ENCODE data around the gene EFCAB6.

EFCAB6 gene

DNA sequence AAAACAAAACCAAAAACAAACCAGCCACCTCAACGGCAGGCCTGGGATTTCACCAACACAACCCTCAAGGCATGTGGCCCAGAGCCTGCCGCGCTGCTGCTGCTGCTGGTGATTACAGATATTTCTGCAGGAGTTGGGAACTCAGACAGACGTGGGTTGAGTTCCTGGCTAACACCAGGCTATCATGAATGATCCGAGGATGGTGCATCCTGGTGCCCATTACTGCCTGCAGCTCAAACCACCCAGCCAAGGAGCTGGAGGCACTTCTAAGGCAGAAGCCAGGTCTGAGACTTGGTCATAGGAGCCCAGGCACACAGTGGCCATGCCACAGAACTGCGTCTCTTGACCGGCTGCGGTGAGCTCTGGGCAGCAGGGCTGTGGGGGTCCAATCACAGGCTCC, 248.5 kb downstream of the EFCAB6 start:
- no peak overlapping the region for H3K4me3 ChIP-seq (ENCODE audit: low read depth, low read length)
- TF ChIP-seq, protein P1, sequence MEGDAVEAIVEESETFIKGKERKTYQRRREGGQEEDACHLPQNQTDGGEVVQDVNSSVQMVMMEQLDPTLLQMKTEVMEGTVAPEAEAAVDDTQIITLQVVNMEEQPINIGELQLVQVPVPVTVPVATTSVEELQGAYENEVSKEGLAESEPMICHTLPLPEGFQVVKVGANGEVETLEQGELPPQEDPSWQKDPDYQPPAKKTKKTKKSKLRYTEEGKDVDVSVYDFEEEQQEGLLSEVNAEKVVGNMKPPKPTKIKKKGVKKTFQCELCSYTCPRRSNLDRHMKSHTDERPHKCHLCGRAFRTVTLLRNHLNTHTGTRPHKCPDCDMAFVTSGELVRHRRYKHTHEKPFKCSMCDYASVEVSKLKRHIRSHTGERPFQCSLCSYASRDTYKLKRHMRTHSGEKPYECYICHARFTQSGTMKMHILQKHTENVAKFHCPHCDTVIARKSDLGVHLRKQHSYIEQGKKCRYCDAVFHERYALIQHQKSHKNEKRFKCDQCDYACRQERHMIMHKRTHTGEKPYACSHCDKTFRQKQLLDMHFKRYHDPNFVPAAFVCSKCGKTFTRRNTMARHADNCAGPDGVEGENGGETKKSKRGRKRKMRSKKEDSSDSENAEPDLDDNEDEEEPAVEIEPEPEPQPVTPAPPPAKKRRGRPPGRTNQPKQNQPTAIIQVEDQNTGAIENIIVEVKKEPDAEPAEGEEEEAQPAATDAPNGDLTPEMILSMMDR (IDR thresholded peaks at IDR 0.05; ENCODE audit: low read depth, low read length), result no peak
- no peak for DNase-seq (ENCODE audit: low read depth, low spot score)
- in situ Hi-C loops (cut with HindIII; ENCODE audit: low sequenced_read_pairs), result no loop called here

DNA sequence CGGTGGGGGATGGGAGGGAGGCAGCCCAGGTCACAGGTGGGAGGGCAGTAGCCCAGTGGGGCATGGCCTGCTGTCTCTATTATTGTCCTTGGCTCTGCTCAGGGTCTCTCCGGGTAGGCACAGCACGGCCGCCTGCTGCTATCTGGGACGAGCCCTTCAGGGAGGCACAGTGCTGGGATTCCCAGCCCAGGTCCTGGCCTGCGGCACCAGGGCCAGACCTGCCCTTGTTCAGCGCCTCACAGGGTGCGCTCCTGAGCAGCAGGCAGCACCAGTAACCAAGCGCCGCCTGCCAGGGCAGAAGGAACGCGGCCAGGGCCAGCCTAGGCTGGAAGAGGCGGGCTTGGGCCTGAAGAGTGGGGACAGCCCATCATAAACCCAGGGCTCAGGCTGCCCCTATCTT, 249.3 kb downstream of the EFCAB6 start:
- no peak overlapping the region for H3K4me3 ChIP-seq (ENCODE audit: low read depth, low read length)
- in situ Hi-C loops (cut with HindIII; ENCODE audit: low sequenced_read_pairs), result no loop called here
- TF ChIP-seq, protein P1 (IDR thresholded peaks at IDR 0.05; ENCODE audit: low read depth, low read length), result no peak
- no peak for DNase-seq (ENCODE audit: low read depth, low spot score)

DNA sequence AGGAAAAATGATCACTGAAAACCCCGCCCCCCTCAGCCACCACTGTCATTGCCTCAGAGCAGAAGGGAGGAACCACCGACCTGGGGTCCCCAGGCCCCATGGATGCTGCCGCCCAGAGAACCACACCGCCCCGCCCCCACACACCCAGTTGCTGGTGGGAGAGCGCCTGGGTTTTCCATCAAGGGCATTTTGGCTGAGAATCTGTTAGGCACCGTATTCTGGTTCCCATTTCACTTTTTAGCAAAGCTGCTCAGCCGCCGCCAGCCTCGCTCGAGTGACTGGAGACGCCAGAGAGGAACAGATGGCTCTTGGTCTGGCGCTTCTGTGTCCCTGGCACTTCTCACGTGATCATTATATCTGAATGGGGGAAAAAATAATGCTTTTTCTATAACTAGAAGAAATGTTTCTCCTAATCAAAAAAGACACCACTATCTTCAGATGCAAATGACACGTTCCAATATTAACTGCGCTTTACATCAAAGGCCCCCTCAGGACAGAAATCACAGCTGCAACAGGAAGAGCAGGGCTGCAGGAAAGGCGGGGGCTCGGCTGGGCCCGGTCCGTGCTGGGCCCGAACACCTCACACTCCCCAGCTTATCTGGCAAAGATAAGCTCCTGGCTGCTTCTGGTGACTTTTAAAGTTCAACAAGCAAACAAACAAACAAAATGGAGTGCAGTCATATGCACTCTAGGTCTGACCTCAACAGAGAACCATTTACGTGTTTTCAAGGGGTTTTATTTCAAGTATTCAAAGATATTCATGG, 250.5 kb downstream of the EFCAB6 start:
- in situ Hi-C loops (cut with HindIII; ENCODE audit: low sequenced_read_pairs), result no loop called here
- DNase-seq (ENCODE audit: low read depth, low spot score), result no peak
- no peak overlapping the region for H3K4me3 ChIP-seq (ENCODE audit: low read depth, low read length)
- TF ChIP-seq, protein P1 (IDR thresholded peaks at IDR 0.05; ENCODE audit: low read depth, low read length), result no peak

DNA sequence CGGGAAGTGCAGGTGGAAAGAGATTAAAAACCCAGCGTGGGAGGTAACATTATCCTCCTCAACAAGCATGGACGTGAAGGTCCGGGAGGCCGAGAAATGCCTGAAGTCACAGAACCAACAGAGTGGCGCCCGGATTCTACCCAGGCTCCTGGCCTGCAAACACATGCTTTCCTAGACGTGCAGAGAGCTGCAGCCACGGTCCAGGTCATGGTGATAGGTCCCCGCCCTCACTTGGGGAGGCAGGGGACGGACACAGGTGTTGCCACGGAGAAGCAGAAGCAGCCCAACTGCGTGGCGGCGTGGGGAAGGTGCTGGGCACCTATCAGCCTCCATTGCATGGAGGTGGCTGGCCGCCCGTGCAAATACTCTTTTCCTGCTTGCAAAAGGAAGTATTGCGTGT, 251.5 kb downstream of the EFCAB6 start:
- no peak for DNase-seq (ENCODE audit: low read depth, low spot score)
- TF ChIP-seq, protein P1 (IDR thresholded peaks at IDR 0.05; ENCODE audit: low read depth, low read length), result no peak
- in situ Hi-C loops (cut with HindIII; ENCODE audit: low sequenced_read_pairs), result no loop called here
- no peak overlapping the region for H3K4me3 ChIP-seq (ENCODE audit: low read depth, low read length)

DNA sequence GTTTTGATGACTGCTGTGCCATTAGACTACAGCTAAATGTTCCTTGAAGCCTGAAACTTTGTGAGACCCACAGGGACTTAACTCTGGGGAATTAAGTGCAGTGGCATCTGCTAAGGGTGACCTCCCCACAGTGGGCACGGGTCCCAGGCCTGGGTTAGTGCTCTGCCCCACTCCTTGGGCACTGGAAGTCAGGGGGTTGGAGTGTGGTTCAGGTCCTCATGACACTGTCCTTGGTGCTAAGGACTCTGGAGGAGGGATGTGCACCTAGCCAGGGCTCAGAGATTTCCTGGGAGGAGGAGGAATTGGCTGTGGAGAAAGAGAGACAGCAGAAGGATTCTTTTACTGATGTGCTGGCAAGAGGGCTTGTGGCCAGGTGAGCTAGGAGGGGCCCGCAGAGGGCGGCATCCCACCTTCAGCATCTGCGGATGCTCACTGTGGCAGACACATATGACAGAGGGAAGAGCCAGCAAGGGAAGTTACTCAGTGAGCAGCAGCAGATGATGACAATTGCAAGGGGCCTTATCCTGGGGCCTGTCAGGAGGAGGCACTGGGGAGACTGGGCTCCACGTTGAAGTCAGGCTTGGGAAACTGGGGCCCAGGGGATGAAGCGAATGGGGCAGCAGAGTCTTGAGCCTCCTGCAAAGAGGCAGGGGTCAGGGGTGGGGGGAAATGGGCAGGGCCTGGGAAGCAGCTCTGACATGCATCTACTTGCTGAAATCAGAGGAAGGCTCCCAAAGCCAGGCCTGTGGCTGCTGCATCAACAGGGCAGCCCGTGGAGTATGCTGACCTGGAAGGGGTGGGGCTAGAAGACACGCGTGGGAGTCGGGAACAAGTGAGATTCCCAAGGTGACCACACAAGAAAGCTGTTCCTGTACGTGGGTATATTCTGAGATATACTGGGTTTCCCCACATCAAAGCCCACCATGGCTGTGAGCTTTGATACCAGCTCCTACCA, 256.3 kb downstream of the EFCAB6 start:
- no peak overlapping the region for H3K4me3 ChIP-seq (ENCODE audit: low read depth, low read length)
- in situ Hi-C loops (cut with HindIII; ENCODE audit: low sequenced_read_pairs), result no loop called here
- TF ChIP-seq, protein P1 (IDR thresholded peaks at IDR 0.05; ENCODE audit: low read depth, low read length), result no peak
- DNase-seq (ENCODE audit: low read depth, low spot score), result no peak

DNA sequence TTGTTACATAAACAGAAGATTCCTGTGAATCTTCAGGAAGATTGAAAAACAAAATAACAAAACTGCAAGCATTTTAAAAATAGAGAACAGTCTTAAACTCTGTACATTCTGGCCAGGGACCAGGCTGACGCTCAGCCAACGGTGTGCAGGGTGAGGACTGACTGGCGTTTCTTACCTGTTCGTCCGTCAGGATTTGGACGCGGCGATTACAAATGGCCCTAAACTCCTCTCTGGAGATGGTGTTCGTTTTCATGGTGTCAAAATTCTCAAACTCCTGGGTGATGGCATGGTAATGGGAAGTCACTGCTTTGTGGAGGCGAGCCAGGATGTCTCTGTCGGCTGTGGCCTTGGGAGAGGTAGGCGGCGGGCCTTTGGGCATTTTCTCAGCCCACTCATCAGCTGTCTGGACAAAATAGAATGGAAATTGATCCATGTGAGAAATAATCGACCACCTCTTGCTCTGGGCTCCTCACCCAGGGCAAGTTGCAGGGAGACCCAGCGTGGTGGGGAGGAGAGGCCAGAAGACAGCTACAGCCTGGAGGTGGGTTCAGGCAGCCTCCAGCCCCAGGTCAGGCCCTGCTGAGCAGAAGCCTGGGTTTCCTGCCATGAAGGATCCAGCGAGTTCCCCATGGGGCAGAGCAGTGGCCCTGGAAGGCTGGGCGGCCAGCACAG, 257.3 kb downstream of the EFCAB6 start:
- DNase-seq (ENCODE audit: low read depth, low spot score), result no peak
- no peak overlapping the region for H3K4me3 ChIP-seq (ENCODE audit: low read depth, low read length)
- in situ Hi-C loops (cut with HindIII; ENCODE audit: low sequenced_read_pairs), result no loop called here
- TF ChIP-seq, protein P1 (IDR thresholded peaks at IDR 0.05; ENCODE audit: low read depth, low read length), result no peak

Data from astrocyte of the spinal cord (primary cell).